Thoracic aorta (tissue), 2 donors: ENCODE measurements around the gene PARD6G. TPM values are rescaled to one million over a fixed set of nuclear protein-coding genes. Genes with fewer than 3 reads are reported as not detected.
"Not testable (repeated sequence)": the region's sequence is repeated elsewhere in the genome, so short reads cannot be mapped to it uniquely, and the experiment has no call there.

Experiments used
- ATAC-seq: fragments of 150-250 bp; one replicate; pipeline ENCODE4 v1.8.0; 2017; ENCODE audit warnings: low read depth; ENCODE audit not compliant: insufficient number of reproducible peaks, low FRiP score
- DNase-seq: peaks from one replicate; pipeline ENCODE4 v3.0.0-alpha.2; 2020; ENCODE audit warnings: low spot score
- H3K27ac ChIP-seq, 2 donors: fragments of 200-600 bp; sonication (generic); 1 replicate in 1 of 2; 2 replicates in 1 of 2; pipeline ENCODE4 v1.5.1; 2016; ENCODE audit warnings: mild to moderate bottlenecking in 2 of 2, moderate library complexity in 2 of 2
- H3K27me3 ChIP-seq: fragments of 200-600 bp; sonication (generic); replicated peaks from 2 replicates; pipeline ENCODE4 v1.6.0; 2016; ENCODE audit warnings: mild to moderate bottlenecking; ENCODE audit not compliant: insufficient read depth
- H3K36me3 ChIP-seq: fragments of 200-600 bp; sonication (generic); one replicate; pipeline ENCODE4 v1.5.1; 2016
- H3K4me1 ChIP-seq, 2 donors: fragments of 200-600 bp; sonication (generic); 1 replicate in 1 of 2; 2 replicates in 1 of 2; pipeline versions ENCODE4 v1.5.1 to v1.6.0; 2016; ENCODE audit warnings: low read depth in 2 of 2, mild to moderate bottlenecking in 1 of 2; ENCODE audit not compliant: control insufficient read depth in 1 of 2
- H3K4me3 ChIP-seq: fragments of 200-600 bp; sonication (generic); 2 replicates; pipeline ENCODE4 v1.5.1; 2016; ENCODE audit warnings: mild to moderate bottlenecking
- H3K9me3 ChIP-seq: fragments of 200-600 bp; sonication (generic); 2 replicates; pipeline ENCODE4 v1.5.1; 2016
- CTCF ChIP-seq: fragments of 200-600 bp; sonication (generic); IDR thresholded peaks from one replicate; pipeline ENCODE4 v1.5.1; 2019; ENCODE audit warnings: antibody characterized with exemption
- total RNA-seq, 2 donors: library from RNA; depleted of rRNA; stranded (reverse); fragments of >200 nt; gene quantifications; one replicate each; pipeline versions ENCODE4 v1.1.0 to v1.2.3, GENCODE V29; 2016

Gene PARD6G
- total RNA-seq, 2 donors from 2014 or later = 3.0 to 4.8 TPM

GRCh38 chr18:80167931-80168330 lies 79.4 kb downstream of the PARD6G start:
- H3K4me1 ChIP-seq = peaks cover 0 to 7% of the 10 kb centered on the region in 2 donors
- no peak for TF ChIP-seq CTCF
- ATAC-seq = no peak
- no peaks in the 10 kb centered on the region for H3K36me3 ChIP-seq
- DNase-seq = no peak
- no peak overlapping the region for H3K27ac ChIP-seq
- no peaks in the 10 kb centered on the region for H3K27me3 ChIP-seq
- no peak overlapping the region for H3K4me3 ChIP-seq
- peaks cover 12% of the 10 kb centered on the region for H3K9me3 ChIP-seq

GRCh38 chr18:80167331-80167730 lies 80.0 kb downstream of the PARD6G start:
- peaks cover 0 to 7% of the 10 kb centered on the region in 2 donors for H3K4me1 ChIP-seq
- H3K36me3 ChIP-seq = no peaks in the 10 kb centered on the region
- H3K9me3 ChIP-seq = peaks cover 12% of the 10 kb centered on the region
- H3K27ac ChIP-seq = no peak overlapping the region
- ATAC-seq (no peak), DNase-seq (no peak)
- no peak overlapping the region for H3K4me3 ChIP-seq
- TF ChIP-seq CTCF = no peak
- H3K27me3 ChIP-seq = no peaks in the 10 kb centered on the region

- Histone ChIP-seq H3K4me1 (peaks cover 0 to 7% of the 10 kb centered on the region in 2 donors), H3K27me3 (no peaks in the 10 kb centered on the region), H3K9me3 (peaks cover 12% of the 10 kb centered on the region), H3K4me3 (no peak overlapping the region), H3K36me3 (no peaks in the 10 kb centered on the region), H3K27ac (no peak overlapping the region)
- ATAC-seq (no peak), DNase-seq (no peak)
- no peak for TF ChIP-seq CTCF
Observed at GRCh38 chr18:80166725-80167124, 80.6 kb downstream of the PARD6G start.

GRCh38 chr18:80166240-80166639 lies 81.1 kb downstream of the PARD6G start:
- H3K36me3 ChIP-seq = no peaks in the 10 kb centered on the region
- H3K27ac ChIP-seq = no peak overlapping the region
- ATAC-seq = no peak
- peaks cover 0 to 2% of the 10 kb centered on the region in 2 donors for H3K4me1 ChIP-seq
- DNase-seq = no peak
- no peaks in the 10 kb centered on the region for H3K27me3 ChIP-seq
- H3K4me3 ChIP-seq = no peak overlapping the region
- H3K9me3 ChIP-seq = peaks cover 12% of the 10 kb centered on the region
- TF ChIP-seq CTCF = no peak

DNA sequence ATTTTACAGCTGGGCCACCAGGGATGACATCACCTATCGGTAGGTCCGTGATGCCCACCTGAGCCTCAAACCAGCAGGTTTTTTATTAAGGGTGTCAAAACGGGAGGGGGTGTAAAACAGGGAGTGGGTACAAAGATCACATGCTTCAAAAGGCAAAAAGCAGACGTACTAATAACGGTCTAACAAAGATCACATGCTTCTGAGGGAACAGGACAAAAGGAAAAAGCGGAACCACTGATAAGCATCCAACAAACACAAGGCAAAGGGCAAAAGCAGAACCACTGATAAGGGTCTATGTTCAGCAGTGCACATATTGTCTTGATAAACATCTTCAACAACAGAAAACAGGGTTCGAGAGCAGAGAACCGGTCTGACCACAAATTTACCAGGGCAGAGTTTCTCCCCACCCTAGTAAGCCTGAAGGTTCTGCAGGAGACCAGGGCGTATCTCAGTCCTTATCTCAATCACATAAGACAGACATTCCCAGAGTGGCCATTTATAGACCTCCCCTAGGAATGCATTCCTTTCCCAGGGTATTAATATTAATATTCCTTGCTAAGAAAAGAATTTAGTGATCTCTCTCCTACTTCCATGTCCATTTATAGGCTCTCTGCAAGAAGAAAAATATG lies 82.5 kb downstream of the PARD6G start:
- not testable (repeated sequence) for H3K36me3 ChIP-seq, H3K4me3 ChIP-seq, ATAC-seq, H3K27me3 ChIP-seq, H3K4me1 ChIP-seq, DNase-seq, H3K27ac ChIP-seq
- H3K9me3 ChIP-seq = peaks cover 12% of the 10 kb centered on the region

- no peaks in the 10 kb centered on the region for H3K4me1 ChIP-seq
- ATAC-seq = no peak
- TF ChIP-seq CTCF = no peak
- H3K27me3 ChIP-seq = no peaks in the 10 kb centered on the region
- peaks cover 12% of the 10 kb centered on the region for H3K9me3 ChIP-seq
- no peaks in the 10 kb centered on the region for H3K36me3 ChIP-seq
- H3K4me3 ChIP-seq = no peak overlapping the region
- no peak overlapping the region for H3K27ac ChIP-seq
- DNase-seq = no peak
Observed at GRCh38 chr18:80163183-80163582, 84.1 kb downstream of the PARD6G start.
